Thoracic aorta (tissue), 2 donors: ENCODE data around the gene LRRC4B. TPM values are rescaled to one million over a fixed set of nuclear protein-coding genes. Genes with fewer than 3 reads are reported as not detected.

ENCODE experiments used
- ATAC-seq: fragments of 150-250 bp; one replicate; pipeline ENCODE4 v1.8.0; 2017; ENCODE audit warnings: low read depth; ENCODE audit not compliant: insufficient number of reproducible peaks, low FRiP score
- DNase-seq: peaks from one replicate; pipeline ENCODE4 v3.0.0-alpha.2; 2020; ENCODE audit warnings: low spot score
- H3K27ac ChIP-seq, 2 donors: fragments of 200-600 bp; sonication (generic); 1 replicate in 1 of 2; 2 replicates in 1 of 2; pipeline ENCODE4 v1.5.1; 2016; ENCODE audit warnings: mild to moderate bottlenecking in 2 of 2, moderate library complexity in 2 of 2
- H3K27me3 ChIP-seq: fragments of 200-600 bp; sonication (generic); replicated peaks from 2 replicates; pipeline ENCODE4 v1.6.0; 2016; ENCODE audit warnings: mild to moderate bottlenecking; ENCODE audit not compliant: insufficient read depth
- H3K36me3 ChIP-seq: fragments of 200-600 bp; sonication (generic); one replicate; pipeline ENCODE4 v1.5.1; 2016
- H3K4me1 ChIP-seq, 2 donors: fragments of 200-600 bp; sonication (generic); 1 replicate in 1 of 2; 2 replicates in 1 of 2; pipeline versions ENCODE4 v1.5.1 to v1.6.0; 2016; ENCODE audit warnings: low read depth in 2 of 2, mild to moderate bottlenecking in 1 of 2; ENCODE audit not compliant: control insufficient read depth in 1 of 2
- H3K4me3 ChIP-seq: fragments of 200-600 bp; sonication (generic); 2 replicates; pipeline ENCODE4 v1.5.1; 2016; ENCODE audit warnings: mild to moderate bottlenecking
- H3K9me3 ChIP-seq: fragments of 200-600 bp; sonication (generic); 2 replicates; pipeline ENCODE4 v1.5.1; 2016
- CTCF ChIP-seq: fragments of 200-600 bp; sonication (generic); IDR thresholded peaks from one replicate; pipeline ENCODE4 v1.5.1; 2019; ENCODE audit warnings: antibody characterized with exemption
- total RNA-seq, 2 donors: library from RNA; depleted of rRNA; stranded (reverse); fragments of >200 nt; gene quantifications; one replicate each; pipeline versions ENCODE4 v1.1.0 to v1.2.3, GENCODE V29; 2016

The LRRC4B gene
- total RNA-seq, 2 donors from 2014 or later, result 5.3 to 13.7 TPM

GRCh38 chr19:50552540-50552939 lies 15.7 kb downstream of the LRRC4B start:
- Histone ChIP-seq H3K4me1 (peaks cover 2 to 7% of the 10 kb centered on the region in 2 donors), H3K36me3 (no peaks in the 10 kb centered on the region), H3K27ac (no peak overlapping the region), H3K27me3 (no peaks in the 10 kb centered on the region), H3K9me3 (no peaks in the 10 kb centered on the region), H3K4me3 (no peak overlapping the region)
- DNase-seq, result no peak
- ATAC-seq, result no peak
- TF ChIP-seq CTCF, result no peak

GRCh38 chr19:50551715-50552187 lies 16.5 kb downstream of the LRRC4B start:
- DNase-seq (no peak), ATAC-seq (no peak)
- Histone ChIP-seq H3K9me3 (no peaks in the 10 kb centered on the region), H3K4me1 (peaks cover 2 to 6% of the 10 kb centered on the region in 2 donors), H3K27me3 (no peaks in the 10 kb centered on the region), H3K4me3 (peak overlapping the region; percentile 64), H3K36me3 (no peaks in the 10 kb centered on the region), H3K27ac (peak overlapping the region in 1 of 2 donors; percentile 19)
- no peak for TF ChIP-seq CTCF

GRCh38 chr19:50551034-50551714 lies 17.1 kb downstream of the LRRC4B start:
- H3K27me3 ChIP-seq, result no peaks in the 10 kb centered on the region
- ATAC-seq, result no peak

GRCh38 chr19:50550594-50550966 lies 17.7 kb downstream of the LRRC4B start:
- DNase-seq, result no peak
- H3K9me3 ChIP-seq, result no peaks in the 10 kb centered on the region
- H3K4me1 ChIP-seq, result no peaks in the 10 kb centered on the region
- peak overlapping the region; percentile 64 for H3K4me3 ChIP-seq
- H3K27ac ChIP-seq, result peak overlapping the region in 1 of 2 donors; percentile 11
- H3K27me3 ChIP-seq, result no peaks in the 10 kb centered on the region
- no peak for ATAC-seq
- no peak for TF ChIP-seq CTCF
- H3K36me3 ChIP-seq, result no peaks in the 10 kb centered on the region

More at GRCh38 chr19:50551034-50551714, 17.1 kb downstream of the LRRC4B start:
- Histone ChIP-seq H3K36me3 (no peaks in the 10 kb centered on the region), H3K4me1 (peaks cover under 1% of the 10 kb centered on the region in 2 donors), H3K9me3 (no peaks in the 10 kb centered on the region), H3K4me3 (peak overlapping the region; percentile 64), H3K27ac (peak overlapping the region in 1 of 2 donors; percentile 19)
- TF ChIP-seq CTCF, result no peak
- no peak for DNase-seq

- Histone ChIP-seq H3K4me1 (no peaks in the 10 kb centered on the region), H3K27ac (peak overlapping the region in 1 of 2 donors; percentile 11), H3K36me3 (no peaks in the 10 kb centered on the region), H3K4me3 (peak overlapping the region; percentile 64), H3K27me3 (no peaks in the 10 kb centered on the region), H3K9me3 (no peaks in the 10 kb centered on the region)
- ATAC-seq (no peak), DNase-seq (no peak)
- no peak for TF ChIP-seq CTCF
Observed at GRCh38 chr19:50549927-50550593, 18.2 kb downstream of the LRRC4B start.
